ENCODE measurements around the gene SEPTIN1.
A peak's percentile ranks its signal among the peaks of the same experiment; 100 is the strongest.

The SEPTIN1 gene

GRCh38 chr16:30335598-30336474 is 46.5 kb downstream of the SEPTIN1 start:
- DNase-seq: no peak

DNA sequence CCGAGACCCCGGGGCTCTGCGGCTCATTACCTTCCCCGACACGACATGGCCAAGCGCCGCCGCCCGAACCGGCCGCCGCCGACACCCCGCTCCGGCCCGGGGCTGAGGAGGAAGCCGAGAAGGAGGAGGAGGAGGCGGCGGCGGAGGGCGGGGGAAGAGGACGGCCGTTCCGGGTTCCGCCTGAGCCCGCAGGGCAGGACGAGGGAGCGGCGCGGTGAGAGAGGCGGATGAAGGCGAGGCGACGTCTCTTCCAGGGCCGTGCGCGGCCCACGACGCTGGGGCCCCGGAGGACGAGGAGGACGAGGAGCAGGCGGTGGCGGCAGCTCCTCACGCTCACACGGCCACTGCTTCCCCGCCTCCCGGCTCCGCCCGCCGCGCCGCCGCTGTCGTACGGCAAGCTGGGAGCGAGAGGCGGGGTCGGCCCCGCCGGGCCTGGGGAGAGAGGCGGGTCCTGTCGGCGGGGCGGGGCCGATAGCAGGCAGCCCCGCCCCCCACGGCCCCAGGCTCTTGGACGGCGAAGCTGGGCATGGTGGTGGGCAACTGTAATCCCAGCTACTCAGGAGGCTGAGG is 47.2 kb downstream of the SEPTIN1 start:
- DNase-seq: peak; percentile 72

DNA sequence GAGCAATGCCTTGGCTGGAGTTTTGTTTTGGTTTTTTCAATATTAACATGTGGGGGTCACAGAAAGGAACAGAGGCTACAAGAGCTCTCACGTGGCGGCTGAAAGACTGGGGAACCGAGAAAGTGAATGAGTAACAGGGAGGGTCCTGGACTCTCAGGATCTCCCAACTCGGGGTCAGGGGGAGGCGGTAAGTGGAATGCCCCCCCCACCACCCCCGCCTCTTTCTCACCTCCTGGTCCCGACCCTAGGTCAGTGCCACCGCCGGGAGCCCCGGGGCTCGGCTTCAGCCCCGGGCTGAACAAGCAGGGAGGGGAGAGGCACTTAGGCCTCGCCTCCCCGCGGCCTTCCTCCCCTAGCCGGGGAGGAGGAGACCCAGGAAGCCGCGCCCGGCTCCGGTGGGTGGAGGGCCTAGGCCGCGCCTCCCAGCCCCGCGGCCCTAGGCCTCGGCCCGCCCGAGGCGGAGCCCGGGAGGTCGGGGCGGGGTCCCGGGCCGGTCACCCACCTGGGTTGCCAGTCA is 47.8 kb downstream of the SEPTIN1 start:
- DNase-seq: peak; percentile 79

Measured in T-helper 9 cell (primary cell).